Measurements from ENCODE around the gene NR1D1. TPM values are rescaled to one million over a fixed set of nuclear protein-coding genes. Genes with fewer than 3 reads are reported as not detected.
"Not testable (repeated sequence)": the region's sequence is repeated elsewhere in the genome, so short reads cannot be mapped to it uniquely, and the experiment has no call there.

The NR1D1 gene
- 1.8 and 2.2 TPM in 2 replicates for total RNA-seq (2012; rRNA removed)

GRCh38 chr17:40100419-40100668 lies at the start of gene NR1D1:
NR1D1 (minus strand) TSS chr17:40100589; CDS start chr17:40100094, 495 bp downstream.
- Histone ChIP-seq H3K27me3 (ENCODE audit: control insufficient read depth, insufficient read depth, low read length) (no peaks in the 10 kb centered on the region), H3K9me3 (replicated peaks; ENCODE audit: low read length) (no peaks in the 10 kb centered on the region), H3K4me1 (ENCODE audit: control insufficient read depth, insufficient read depth, low read length) (peaks cover 65% of the 10 kb centered on the region), H3K4me2 (ENCODE audit: low read length) (peak within 1 kb of the TSS; percentile 96), H3K4me3 (ENCODE audit: low read length) (peak within 1 kb of the TSS; percentile 80), H3K36me3 (ENCODE audit: insufficient read depth, low read length) (peaks cover 12% of the 10 kb centered on the region), H3K9ac (ENCODE audit: low read depth, low read length) (peak within 1 kb of the TSS; percentile 84)

- peaks cover 56% of the 10 kb centered on the region for H3K36me3 ChIP-seq (ENCODE audit: insufficient read depth, low read length)
- H3K9ac ChIP-seq (ENCODE audit: low read depth, low read length) = no peak overlapping the region
- no peak overlapping the region for H3K4me3 ChIP-seq (ENCODE audit: low read length)
- peaks cover 7% of the 10 kb centered on the region for H3K4me1 ChIP-seq (ENCODE audit: control insufficient read depth, insufficient read depth, low read length)
- no peaks in the 10 kb centered on the region for H3K27me3 ChIP-seq (ENCODE audit: control insufficient read depth, insufficient read depth, low read length)
- no peak overlapping the region for H3K4me2 ChIP-seq (ENCODE audit: low read length)
- H3K9me3 ChIP-seq (replicated peaks; ENCODE audit: low read length) = no peaks in the 10 kb centered on the region
Observed at GRCh38 chr17:40148527-40148926, 48.1 kb upstream of the NR1D1 start.

GRCh38 chr17:40145476-40145875 lies 45.1 kb upstream of the NR1D1 start:
- H3K4me1 ChIP-seq (ENCODE audit: control insufficient read depth, insufficient read depth, low read length) = peaks cover 14% of the 10 kb centered on the region
- no peak overlapping the region for H3K9ac ChIP-seq (ENCODE audit: low read depth, low read length)
- no peak overlapping the region for H3K4me3 ChIP-seq (ENCODE audit: low read length)
- peaks cover 46% of the 10 kb centered on the region for H3K36me3 ChIP-seq (ENCODE audit: insufficient read depth, low read length)
- H3K4me2 ChIP-seq (ENCODE audit: low read length) = no peak overlapping the region
- H3K27me3 ChIP-seq (ENCODE audit: control insufficient read depth, insufficient read depth, low read length) = no peaks in the 10 kb centered on the region
- no peaks in the 10 kb centered on the region for H3K9me3 ChIP-seq (replicated peaks; ENCODE audit: low read length)

- H3K9ac ChIP-seq (ENCODE audit: low read depth, low read length); H3K9me3 ChIP-seq (replicated peaks; ENCODE audit: low read length); H3K4me3 ChIP-seq (ENCODE audit: low read length); H3K4me2 ChIP-seq (ENCODE audit: low read length); H3K27me3 ChIP-seq (ENCODE audit: control insufficient read depth, insufficient read depth, low read length): not testable (repeated sequence)
- H3K36me3 ChIP-seq (ENCODE audit: insufficient read depth, low read length) = peaks cover 24% of the 10 kb centered on the region
- H3K4me1 ChIP-seq (ENCODE audit: control insufficient read depth, insufficient read depth, low read length) = peaks cover 22% of the 10 kb centered on the region
Observed at GRCh38 chr17:40143166-40143565, 42.8 kb upstream of the NR1D1 start.

GRCh38 chr17:40139566-40140058 lies 39.2 kb upstream of the NR1D1 start:
- Histone ChIP-seq H3K4me3 (ENCODE audit: low read length) (peak overlapping the region; percentile 72), H3K27me3 (ENCODE audit: control insufficient read depth, insufficient read depth, low read length) (no peaks in the 10 kb centered on the region), H3K4me2 (ENCODE audit: low read length) (peak overlapping the region; percentile 82), H3K4me1 (ENCODE audit: control insufficient read depth, insufficient read depth, low read length) (peaks cover 22% of the 10 kb centered on the region), H3K9me3 (replicated peaks; ENCODE audit: low read length) (no peaks in the 10 kb centered on the region), H3K9ac (ENCODE audit: low read depth, low read length) (peak overlapping the region; percentile 78), H3K36me3 (ENCODE audit: insufficient read depth, low read length) (peaks cover 37% of the 10 kb centered on the region)

GRCh38 chr17:40135817-40136216 lies 35.4 kb upstream of the NR1D1 start:
- Histone ChIP-seq H3K9me3 (replicated peaks; ENCODE audit: low read length) (no peaks in the 10 kb centered on the region), H3K4me3 (ENCODE audit: low read length) (no peak overlapping the region), H3K4me1 (ENCODE audit: control insufficient read depth, insufficient read depth, low read length) (peaks cover 8% of the 10 kb centered on the region), H3K4me2 (ENCODE audit: low read length) (no peak overlapping the region), H3K36me3 (ENCODE audit: insufficient read depth, low read length) (peaks cover 62% of the 10 kb centered on the region), H3K27me3 (ENCODE audit: control insufficient read depth, insufficient read depth, low read length) (no peaks in the 10 kb centered on the region), H3K9ac (ENCODE audit: low read depth, low read length) (no peak overlapping the region)

- no peak overlapping the region for H3K9ac ChIP-seq (ENCODE audit: low read depth, low read length)
- peaks cover 78% of the 10 kb centered on the region for H3K36me3 ChIP-seq (ENCODE audit: insufficient read depth, low read length)
Observed at GRCh38 chr17:40134184-40134583, 33.8 kb upstream of the NR1D1 start.

GRCh38 chr17:40130352-40131042 lies 30.1 kb upstream of the NR1D1 start:
- H3K4me2 ChIP-seq (ENCODE audit: low read length) = no peak overlapping the region
- H3K9me3 ChIP-seq (replicated peaks; ENCODE audit: low read length) = no peaks in the 10 kb centered on the region
- peaks cover 81% of the 10 kb centered on the region for H3K36me3 ChIP-seq (ENCODE audit: insufficient read depth, low read length)
- H3K4me3 ChIP-seq (ENCODE audit: low read length) = no peak overlapping the region
- H3K27me3 ChIP-seq (ENCODE audit: control insufficient read depth, insufficient read depth, low read length) = no peaks in the 10 kb centered on the region
- H3K4me1 ChIP-seq (ENCODE audit: control insufficient read depth, insufficient read depth, low read length) = peaks cover 2% of the 10 kb centered on the region
- H3K9ac ChIP-seq (ENCODE audit: low read depth, low read length) = no peak overlapping the region

More at GRCh38 chr17:40134184-40134583, 33.8 kb upstream of the NR1D1 start:
- Histone ChIP-seq H3K4me1 (ENCODE audit: control insufficient read depth, insufficient read depth, low read length) (peaks cover 4% of the 10 kb centered on the region), H3K4me2 (ENCODE audit: low read length) (no peak overlapping the region), H3K27me3 (ENCODE audit: control insufficient read depth, insufficient read depth, low read length) (no peaks in the 10 kb centered on the region), H3K4me3 (ENCODE audit: low read length) (no peak overlapping the region), H3K9me3 (replicated peaks; ENCODE audit: low read length) (no peaks in the 10 kb centered on the region)

GRCh38 chr17:40129498-40129897 lies 29.1 kb upstream of the NR1D1 start:
- H3K9ac ChIP-seq (ENCODE audit: low read depth, low read length) = no peak overlapping the region
- no peaks in the 10 kb centered on the region for H3K27me3 ChIP-seq (ENCODE audit: control insufficient read depth, insufficient read depth, low read length)
- peaks cover 73% of the 10 kb centered on the region for H3K36me3 ChIP-seq (ENCODE audit: insufficient read depth, low read length)
- H3K9me3 ChIP-seq (replicated peaks; ENCODE audit: low read length) = no peaks in the 10 kb centered on the region
- no peak overlapping the region for H3K4me2 ChIP-seq (ENCODE audit: low read length)
- H3K4me3 ChIP-seq (ENCODE audit: low read length) = no peak overlapping the region
- H3K4me1 ChIP-seq (ENCODE audit: control insufficient read depth, insufficient read depth, low read length) = peaks cover 7% of the 10 kb centered on the region

GRCh38 chr17:40124279-40125141 lies 24.1 kb upstream of the NR1D1 start:
- Histone ChIP-seq H3K4me3 (ENCODE audit: low read length) (peak overlapping the region; percentile 84), H3K36me3 (ENCODE audit: insufficient read depth, low read length) (peaks cover 26% of the 10 kb centered on the region), H3K4me1 (ENCODE audit: control insufficient read depth, insufficient read depth, low read length) (peaks cover 18% of the 10 kb centered on the region)

GRCh38 chr17:40123811-40124114 lies 23.4 kb upstream of the NR1D1 start:
- Histone ChIP-seq H3K27me3 (ENCODE audit: control insufficient read depth, insufficient read depth, low read length) (no peaks in the 10 kb centered on the region), H3K36me3 (ENCODE audit: insufficient read depth, low read length) (peaks cover 19% of the 10 kb centered on the region), H3K9me3 (replicated peaks; ENCODE audit: low read length) (no peaks in the 10 kb centered on the region), H3K4me3 (ENCODE audit: low read length) (peak overlapping the region; percentile 84), H3K4me2 (ENCODE audit: low read length) (peak overlapping the region; percentile 86), H3K9ac (ENCODE audit: low read depth, low read length) (peak overlapping the region; percentile 90), H3K4me1 (ENCODE audit: control insufficient read depth, insufficient read depth, low read length) (peaks cover 18% of the 10 kb centered on the region)

More at GRCh38 chr17:40124279-40125141, 24.1 kb upstream of the NR1D1 start:
- no peaks in the 10 kb centered on the region for H3K27me3 ChIP-seq (ENCODE audit: control insufficient read depth, insufficient read depth, low read length)
- peak overlapping the region; percentile 86 for H3K4me2 ChIP-seq (ENCODE audit: low read length)
- peak overlapping the region; percentile 90 for H3K9ac ChIP-seq (ENCODE audit: low read depth, low read length)
- no peaks in the 10 kb centered on the region for H3K9me3 ChIP-seq (replicated peaks; ENCODE audit: low read length)

Data from skeletal muscle satellite cell (primary cell).